Right lung (tissue), 5 donors: ENCODE data around the gene AMDHD2. TPM values are rescaled to one million over a fixed set of nuclear protein-coding genes. Genes with fewer than 3 reads are reported as not detected.

Experiments
- DNase-seq, 2 donors: peaks; one replicate each; pipeline ENCODE4 v3.0.0-alpha.2; 2013
- polyA plus RNA-seq, 5 donors: library from polyadenylated mRNA; unstranded; fragments of 120-200 nt; gene quantifications; one replicate each; pipeline versions ENCODE4 v1.2.1 to v1.2.3, GENCODE V29; 2013; ENCODE audit warnings: inconsistent platforms in 1 of 5, low replicate concordance in 1 of 5; ENCODE audit not compliant: insufficient read length in 5 of 5, insufficient read depth in 1 of 5

The AMDHD2 gene
- polyA plus RNA-seq, 5 donors: 11.1 to 20.8 (median 16.6) TPM

- DNase-seq: no peak
Observed at GRCh38 chr16:2516391-2517240, 3.6 kb upstream of the AMDHD2 start.

GRCh38 chr16:2517954-2518605, 2.1 kb upstream of the AMDHD2 start:
- DNase-seq: no peak

GRCh38 chr16:2518823-2519710, 1.1 kb upstream of the AMDHD2 start:
- no peak for DNase-seq

- DNase-seq: no peak
Observed at GRCh38 chr16:2519711-2520080, 475 bp upstream of the AMDHD2 start.

GRCh38 chr16:2520784-2521531, 787 bp downstream of the AMDHD2 start:
- no peak for DNase-seq

GRCh38 chr16:2523801-2524231, 3.6 kb downstream of the AMDHD2 start:
- no peak for DNase-seq

- no peak for DNase-seq
Observed at GRCh38 chr16:2524339-2524938, 4.3 kb downstream of the AMDHD2 start.

GRCh38 chr16:2526135-2526534, 6.0 kb downstream of the AMDHD2 start:
- no peak for DNase-seq

GRCh38 chr16:2527071-2527783, 7.1 kb downstream of the AMDHD2 start:
- DNase-seq: no peak

GRCh38 chr16:2527784-2528100, 7.6 kb downstream of the AMDHD2 start:
- no peak for DNase-seq

GRCh38 chr16:2528161-2529060, 8.2 kb downstream of the AMDHD2 start:
- no peak for DNase-seq

- no peak for DNase-seq
Observed at GRCh38 chr16:2529061-2529931, 9.1 kb downstream of the AMDHD2 start.

- DNase-seq: no peak
Observed at GRCh38 chr16:2529961-2530628, 9.9 kb downstream of the AMDHD2 start.

- no peak for DNase-seq
Observed at GRCh38 chr16:2530629-2531318, 10.6 kb downstream of the AMDHD2 start.

- no peak for DNase-seq
Observed at GRCh38 chr16:2531371-2531695, 11.2 kb downstream of the AMDHD2 start, which contains the start of gene CEMP1. Gene CEMP1, minus strand, starts transcription at chr16:2531408. Its CDS starts 335 bp downstream, at chr16:2531073.

GRCh38 chr16:2531696-2532493, 11.7 kb downstream of the AMDHD2 start:
- peak; percentile 98 for DNase-seq
